Natural killer cell (primary cell): ENCODE data around the gene STAC. TPM values are rescaled to one million over a fixed set of nuclear protein-coding genes. Genes with fewer than 3 reads are reported as not detected.

Experiments used
- ATAC-seq, 3 donors: fragments of 150-1000 bp in 2 of 3; fragments of 200-7000 bp in 1 of 3; cut with Tn5 transposase; 1 replicate in 1 of 3; 2 replicates in 2 of 3; pipeline ENCODE4 v1.10.0; 2021; ENCODE audit warnings: mild to moderate bottlenecking in 2 of 3, moderate library complexity in 2 of 3
- DNase-seq, 2 donors: peaks; one replicate each; pipeline versions ENCODE4 v3.0.0 to v3.0.0-alpha.2; 2013 to 2021; ENCODE audit warnings: mixed read lengths in 1 of 2
- H3K27ac ChIP-seq: one replicate; pipeline ENCODE4 v1.5.1; 2013; ENCODE audit warnings: mild to moderate bottlenecking, low read length
- H3K27me3 ChIP-seq: one replicate; pipeline ENCODE4 v1.6.1; 2013; ENCODE audit warnings: low read length; ENCODE audit not compliant: control insufficient read depth, insufficient read depth
- H3K36me3 ChIP-seq: one replicate; pipeline ENCODE4 v1.6.1; 2013; ENCODE audit warnings: low read length; ENCODE audit not compliant: control insufficient read depth, insufficient read depth
- H3K4me1 ChIP-seq: one replicate; pipeline ENCODE4 v1.6.1; 2013; ENCODE audit warnings: low read length; ENCODE audit not compliant: control insufficient read depth, insufficient read depth
- H3K4me3 ChIP-seq: one replicate; pipeline ENCODE4 v1.5.1; 2013; ENCODE audit warnings: low read length
- H3K9me3 ChIP-seq: one replicate; pipeline ENCODE4 v1.6.1; 2013; ENCODE audit warnings: low read length; ENCODE audit not compliant: control insufficient read depth, insufficient read depth
- H3K27ac Mint-ChIP-seq, 2 donors: one replicate each; pipeline ENCODE4 v1.8.0; 2022; ENCODE audit warnings: mild to moderate bottlenecking in 2 of 2, mixed read lengths in 2 of 2, moderate library complexity in 1 of 2
- H3K27me3 Mint-ChIP-seq, 2 donors: one replicate each; pipeline ENCODE4 v1.8.0; 2022; ENCODE audit warnings: low read depth in 2 of 2, mixed read lengths in 2 of 2
- H3K36me3 Mint-ChIP-seq: one replicate; pipeline ENCODE4 v1.8.0; 2022; ENCODE audit warnings: mixed read lengths
- H3K4me1 Mint-ChIP-seq, 2 donors: one replicate each; pipeline ENCODE4 v1.8.0; 2022; ENCODE audit warnings: mixed read lengths in 2 of 2
- H3K4me3 Mint-ChIP-seq: one replicate; pipeline ENCODE4 v1.8.0; 2022; ENCODE audit warnings: mild to moderate bottlenecking, moderate library complexity, mixed read lengths
- H3K9me3 Mint-ChIP-seq, 2 donors: one replicate each; pipeline ENCODE4 v1.8.0; 2022; ENCODE audit warnings: mixed read lengths in 2 of 2
- CTCF ChIP-seq: fragments of 200-600 bp; IDR thresholded peaks from one replicate; pipeline ENCODE4 v1.8.0; 2022; ENCODE audit warnings: antibody characterized with exemption
- WGBS: methylation state at CpG from one replicate; pipeline ENCODE4 v1.1.7; 2013; ENCODE audit warnings: missing lambda C conversion rate; ENCODE audit not compliant: insufficient coverage; 5-methylcytosine and 5-hydroxymethylcytosine counted together
- intact Hi-C: fragments of 100-400 bp; cut with micrococcal nuclease; formaldehyde crosslinking; loops from one replicate; pipeline ENCODE4 v1.14.2; 2022
- total RNA-seq, 4 donors: library from RNA; stranded (reverse); fragments of 120-200 nt in 1 of 4; gene quantifications; one replicate each; pipeline versions ENCODE4 v1.2.3 to v1.2.4, GENCODE V29; 2013 to 2022

The STAC gene
- total RNA-seq, 3 donors from 2014 or later (not counting 1 experiment from before 2014, with no cell fraction given), result not detected

- no peak for TF ChIP-seq CTCF
- H3K4me3 ChIP-seq, result no peak overlapping the region
- Mint-ChIP-seq H3K27me3 (peaks cover 0 to 3% of the 10 kb centered on the region in 2 donors), H3K9me3 (peaks cover 6 to 10% of the 10 kb centered on the region in 2 donors), H3K27ac (no peak overlapping the region), H3K4me1 (no peaks in the 10 kb centered on the region), H3K4me3 (no peak overlapping the region), H3K36me3 (peaks cover 7% of the 10 kb centered on the region)
- no peaks in the 10 kb centered on the region for H3K4me1 ChIP-seq
- intact Hi-C loops, result no loop called here
- no peaks in the 10 kb centered on the region for H3K36me3 ChIP-seq
- no peaks in the 10 kb centered on the region for H3K27me3 ChIP-seq
- H3K27ac ChIP-seq, result no peak overlapping the region
- no peaks in the 10 kb centered on the region for H3K9me3 ChIP-seq
- 74% methylated on average over 2 of the region's 2 CpGs for WGBS
- DNase-seq (no peak), ATAC-seq (no peak)
Observed at GRCh38 chr3:36397841-36398240, 17.5 kb downstream of the STAC start.

- Histone ChIP-seq H3K27ac (no peak overlapping the region), H3K9me3 (no peaks in the 10 kb centered on the region), H3K27me3 (no peaks in the 10 kb centered on the region), H3K4me1 (no peaks in the 10 kb centered on the region), H3K4me3 (no peak overlapping the region), H3K36me3 (no peaks in the 10 kb centered on the region)
- Mint-ChIP-seq H3K27ac (no peak overlapping the region), H3K36me3 (peaks cover 7% of the 10 kb centered on the region), H3K27me3 (peaks cover 0 to 3% of the 10 kb centered on the region in 2 donors), H3K9me3 (peaks cover 2 to 5% of the 10 kb centered on the region in 2 donors), H3K4me3 (no peak overlapping the region), H3K4me1 (no peaks in the 10 kb centered on the region)
- intact Hi-C loops, result no loop called here
- WGBS, result 84% methylated on average over 4 of the region's 5 CpGs
- no peak for ATAC-seq
- no peak for TF ChIP-seq CTCF
- DNase-seq, result no peak
Observed at GRCh38 chr3:36399933-36400332, 19.6 kb downstream of the STAC start.

- Mint-ChIP-seq H3K4me3 (no peak overlapping the region), H3K36me3 (peaks cover 7% of the 10 kb centered on the region), H3K27me3 (peaks cover 0 to 3% of the 10 kb centered on the region in 2 donors), H3K27ac (no peak overlapping the region), H3K4me1 (no peaks in the 10 kb centered on the region), H3K9me3 (peaks cover 2 to 3% of the 10 kb centered on the region in 2 donors)
- Histone ChIP-seq H3K9me3 (no peaks in the 10 kb centered on the region), H3K36me3 (no peaks in the 10 kb centered on the region), H3K27me3 (no peaks in the 10 kb centered on the region), H3K27ac (no peak overlapping the region), H3K4me3 (no peak overlapping the region), H3K4me1 (no peaks in the 10 kb centered on the region)
- no peak for TF ChIP-seq CTCF
- intact Hi-C loops, result no loop called here
- no peak for ATAC-seq
- no peak for DNase-seq
- WGBS, result 86% methylated on average over 1 of the region's 1 CpG
Observed at GRCh38 chr3:36401056-36401455, 20.8 kb downstream of the STAC start.

- Mint-ChIP-seq H3K4me3 (no peak overlapping the region), H3K4me1 (no peaks in the 10 kb centered on the region), H3K27me3 (no peaks in the 10 kb centered on the region), H3K36me3 (no peaks in the 10 kb centered on the region), H3K27ac (no peak overlapping the region), H3K9me3 (no peaks in the 10 kb centered on the region)
- H3K27me3 ChIP-seq, result no peaks in the 10 kb centered on the region
- DNase-seq (no peak), ATAC-seq (no peak)
- TF ChIP-seq CTCF, result no peak
- H3K4me3 ChIP-seq, result no peak overlapping the region
- no peaks in the 10 kb centered on the region for H3K4me1 ChIP-seq
- H3K36me3 ChIP-seq, result no peaks in the 10 kb centered on the region
- H3K9me3 ChIP-seq, result no peaks in the 10 kb centered on the region
- no peak overlapping the region for H3K27ac ChIP-seq
- intact Hi-C loops, result no loop called here
Observed at GRCh38 chr3:36403661-36404060, 23.4 kb downstream of the STAC start.
